ENCODE measurements around the gene HTR1E. TPM values are rescaled to one million over a fixed set of nuclear protein-coding genes. Genes with fewer than 3 reads are reported as not detected.

Gene HTR1E
- total RNA-seq, 1 donor from 2014 or later = not detected

GRCh38 chr6:87016772-87017171 lies 79.4 kb downstream of the HTR1E start:
- Histone ChIP-seq H3K27ac (replicated peaks) (no peak overlapping the region), H3K4me3 (no peak overlapping the region), H3K27me3 (ENCODE audit: low read depth) (no peaks in the 10 kb centered on the region), H3K4me1 (no peaks in the 10 kb centered on the region), H3K9me3 (replicated peaks) (no peaks in the 10 kb centered on the region), H3K36me3 (no peaks in the 10 kb centered on the region)
- intact Hi-C loops (cut with micrococcal nuclease) = no loop called here
- no peak for TF ChIP-seq CTCF (IDR thresholded peaks at IDR 0.05; ENCODE audit: borderline replicate concordance)
- no peak for DNase-seq

- H3K4me3 ChIP-seq = no peak overlapping the region
- H3K27me3 ChIP-seq (ENCODE audit: low read depth) = no peaks in the 10 kb centered on the region
- DNase-seq = no peak
- H3K9me3 ChIP-seq (replicated peaks) = no peaks in the 10 kb centered on the region
- H3K36me3 ChIP-seq = no peaks in the 10 kb centered on the region
- H3K27ac ChIP-seq (replicated peaks) = no peak overlapping the region
- intact Hi-C loops (cut with micrococcal nuclease) = no loop called here
- TF ChIP-seq CTCF (IDR thresholded peaks at IDR 0.05; ENCODE audit: borderline replicate concordance) = no peak
- H3K4me1 ChIP-seq = no peaks in the 10 kb centered on the region
These were observed 89.7 kb downstream of the HTR1E start for GRCh38 chr6:87027021-87027420.

DNA sequence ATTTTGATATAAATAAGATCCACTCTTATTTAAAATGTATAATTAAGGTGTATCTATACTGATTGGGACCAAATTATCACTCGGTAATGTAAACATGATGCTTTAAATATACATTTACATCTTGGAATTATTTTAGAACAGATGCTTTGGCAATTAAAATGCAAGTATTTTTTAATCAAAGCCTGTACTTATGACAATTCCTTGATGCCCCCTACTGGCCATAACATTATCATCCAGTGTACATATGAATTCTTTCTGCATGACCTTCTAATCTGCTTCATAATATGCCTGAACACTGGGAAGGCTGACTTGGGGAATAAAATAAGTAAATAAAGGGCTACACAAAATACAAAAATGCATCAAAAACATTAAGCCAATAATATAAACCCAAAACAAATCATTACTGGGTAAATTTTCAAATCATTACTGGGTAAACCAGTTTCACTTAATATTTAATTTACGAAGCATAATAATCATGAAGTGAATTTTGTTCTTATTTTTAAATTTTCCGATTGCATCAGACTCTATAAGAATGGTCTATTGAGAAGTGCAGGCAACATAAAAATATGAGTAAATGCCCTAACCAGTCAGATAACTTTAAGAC lies 92.5 kb downstream of the HTR1E start:
- Histone ChIP-seq H3K4me3 (no peak overlapping the region), H3K36me3 (no peaks in the 10 kb centered on the region), H3K9me3 (replicated peaks) (peaks cover 19% of the 10 kb centered on the region), H3K4me1 (no peaks in the 10 kb centered on the region), H3K27me3 (ENCODE audit: low read depth) (no peaks in the 10 kb centered on the region), H3K27ac (replicated peaks) (no peak overlapping the region)
- intact Hi-C loops (cut with micrococcal nuclease) = no loop called here
- TF ChIP-seq CTCF (IDR thresholded peaks at IDR 0.05; ENCODE audit: borderline replicate concordance) = peak; percentile 58
- DNase-seq = no peak

DNA sequence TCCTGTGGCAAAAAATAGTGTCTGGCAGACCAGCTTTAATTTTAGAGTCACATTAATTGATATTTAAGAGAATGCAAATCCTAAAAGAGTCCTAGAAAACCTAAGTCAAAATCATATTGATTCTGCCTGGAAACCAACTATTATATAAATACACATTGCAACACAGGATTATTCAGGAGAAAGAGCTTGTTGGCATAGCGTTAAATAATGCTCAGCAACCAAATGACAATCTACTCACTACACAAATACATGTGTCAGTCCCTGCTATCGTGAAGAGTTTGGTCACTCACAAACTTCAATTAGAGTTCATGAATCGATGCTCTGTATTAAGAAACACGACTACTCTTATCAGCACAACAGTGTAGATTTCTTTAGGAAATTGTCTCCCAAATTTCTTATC lies 103.4 kb downstream of the HTR1E start:
- H3K27ac ChIP-seq (replicated peaks) = no peak overlapping the region
- no peak overlapping the region for H3K4me3 ChIP-seq
- no peaks in the 10 kb centered on the region for H3K36me3 ChIP-seq
- intact Hi-C loops (cut with micrococcal nuclease) = no loop called here
- no peak for DNase-seq
- H3K27me3 ChIP-seq (ENCODE audit: low read depth) = peaks cover 4% of the 10 kb centered on the region
- no peaks in the 10 kb centered on the region for H3K4me1 ChIP-seq
- TF ChIP-seq CTCF (IDR thresholded peaks at IDR 0.05; ENCODE audit: borderline replicate concordance) = no peak
- H3K9me3 ChIP-seq (replicated peaks) = peaks cover 13% of the 10 kb centered on the region

- no peak for DNase-seq
- Histone ChIP-seq H3K4me3 (no peak overlapping the region), H3K27ac (replicated peaks) (no peak overlapping the region), H3K4me1 (no peaks in the 10 kb centered on the region), H3K36me3 (no peaks in the 10 kb centered on the region), H3K9me3 (replicated peaks) (peaks cover 7% of the 10 kb centered on the region), H3K27me3 (ENCODE audit: low read depth) (peaks cover 12% of the 10 kb centered on the region)
- intact Hi-C loops (cut with micrococcal nuclease) = no loop called here
- no peak for TF ChIP-seq CTCF (IDR thresholded peaks at IDR 0.05; ENCODE audit: borderline replicate concordance)
These were observed 108.3 kb downstream of the HTR1E start for GRCh38 chr6:87045521-87046075.

Measured in left ventricle myocardium inferior (tissue), 1 donor.